ENCODE results near the gene MAGI2. TPM values are rescaled to one million over a fixed set of nuclear protein-coding genes. Genes with fewer than 3 reads are reported as not detected.

Gene MAGI2
- total RNA-seq, 1 experiment from 2014 or later = 14.3 TPM

GRCh38 chr7:79282882-79283602 is 170.4 kb downstream of the MAGI2 start:
- TF ChIP-seq, protein P1, sequence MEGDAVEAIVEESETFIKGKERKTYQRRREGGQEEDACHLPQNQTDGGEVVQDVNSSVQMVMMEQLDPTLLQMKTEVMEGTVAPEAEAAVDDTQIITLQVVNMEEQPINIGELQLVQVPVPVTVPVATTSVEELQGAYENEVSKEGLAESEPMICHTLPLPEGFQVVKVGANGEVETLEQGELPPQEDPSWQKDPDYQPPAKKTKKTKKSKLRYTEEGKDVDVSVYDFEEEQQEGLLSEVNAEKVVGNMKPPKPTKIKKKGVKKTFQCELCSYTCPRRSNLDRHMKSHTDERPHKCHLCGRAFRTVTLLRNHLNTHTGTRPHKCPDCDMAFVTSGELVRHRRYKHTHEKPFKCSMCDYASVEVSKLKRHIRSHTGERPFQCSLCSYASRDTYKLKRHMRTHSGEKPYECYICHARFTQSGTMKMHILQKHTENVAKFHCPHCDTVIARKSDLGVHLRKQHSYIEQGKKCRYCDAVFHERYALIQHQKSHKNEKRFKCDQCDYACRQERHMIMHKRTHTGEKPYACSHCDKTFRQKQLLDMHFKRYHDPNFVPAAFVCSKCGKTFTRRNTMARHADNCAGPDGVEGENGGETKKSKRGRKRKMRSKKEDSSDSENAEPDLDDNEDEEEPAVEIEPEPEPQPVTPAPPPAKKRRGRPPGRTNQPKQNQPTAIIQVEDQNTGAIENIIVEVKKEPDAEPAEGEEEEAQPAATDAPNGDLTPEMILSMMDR (conservative IDR thresholded peaks at IDR 0.05) = no peak
- no peak overlapping the region for H3K9ac ChIP-seq (ENCODE audit: extremely low read depth, insufficient read length, low read length)
- H3K4me3 Mint-ChIP-seq = no peak overlapping the region

More at GRCh38 chr7:79282882-79283602, 170.4 kb downstream of the MAGI2 start:
- no peaks in the 10 kb centered on the region for H3K79me2 ChIP-seq (ENCODE audit: insufficient read depth, low read length)
- no peak overlapping the region for H3K18ac ChIP-seq (ENCODE audit: insufficient read length, low read depth, low read length)
- H2BK20ac ChIP-seq (ENCODE audit: low read depth, low read length, poor library complexity, severe bottlenecking) = no peak overlapping the region
- no CpG with 5 or more reads among the region's 2 CpGs for WGBS (ENCODE audit: extremely low coverage, insufficient read length, low lambda C conversion rate)
- H3K9me3 Mint-ChIP-seq = no peaks in the 10 kb centered on the region
- H3K9me3 ChIP-seq (ENCODE audit: control insufficient read depth, low read depth, low read length) = no peaks in the 10 kb centered on the region
- no peak overlapping the region for H3K4me2 ChIP-seq (ENCODE audit: insufficient read depth, insufficient read length, low read length)
- H2BK12ac ChIP-seq (ENCODE audit: insufficient read length, low read depth, low read length) = no peak overlapping the region
- no peaks in the 10 kb centered on the region for H3K23me2 ChIP-seq (ENCODE audit: insufficient read length, low read depth, low read length, poor library complexity, severe bottlenecking)
- no peak overlapping the region for H4K8ac ChIP-seq (replicated peaks; ENCODE audit: insufficient read length, low read depth, low read length)
- H4K5ac ChIP-seq (ENCODE audit: insufficient read length, low read depth, low read length) = no peak overlapping the region
- no peak overlapping the region for H3K4ac ChIP-seq (ENCODE audit: low read depth, low read length)
- H3K4me1 Mint-ChIP-seq = no peaks in the 10 kb centered on the region
- no peak overlapping the region for H2BK15ac ChIP-seq (ENCODE audit: low read depth, low read length)
- no peak overlapping the region for H3K56ac ChIP-seq (ENCODE audit: insufficient read length, low read depth, low read length)
- H3K23ac ChIP-seq (ENCODE audit: insufficient read length, low read depth, low read length) = no peak overlapping the region
- no peak overlapping the region for H2BK120ac ChIP-seq (ENCODE audit: low read depth, low read length, poor library complexity, severe bottlenecking)
- H3K27me3 ChIP-seq (ENCODE audit: insufficient read depth, low read length) = no peaks in the 10 kb centered on the region
- no peaks in the 10 kb centered on the region for H3K79me1 ChIP-seq (ENCODE audit: insufficient read depth, low read depth, low read length, poor library complexity, severe bottlenecking)
- DNase-seq = no peak
- H3K36me3 Mint-ChIP-seq (ENCODE audit: insufficient read depth in 1 of 3, low read depth in 3 of 3) = no peaks in the 10 kb centered on the region
- H2BK5ac ChIP-seq (ENCODE audit: insufficient read length, low read length) = no peak overlapping the region
- H3T11ph ChIP-seq (ENCODE audit: low read length) = no peak overlapping the region
- no peak overlapping the region for H3K27ac ChIP-seq (ENCODE audit: insufficient read length, low read depth, low read length)
- H3K14ac ChIP-seq (ENCODE audit: insufficient read depth, low read length) = no peak overlapping the region
- peaks cover 2% of the 10 kb centered on the region; the same call in 1 of the 2 replicates for H3K27me3 Mint-ChIP-seq (ENCODE audit: low read depth)
- no peaks in the 10 kb centered on the region for H3K4me1 ChIP-seq (ENCODE audit: insufficient read depth, low read length)
- H2AFZ ChIP-seq (ENCODE audit: low read length) = no peak overlapping the region
- no peaks in the 10 kb centered on the region for H4K20me1 ChIP-seq (ENCODE audit: control insufficient read depth, insufficient read depth, insufficient read length)
- no peak overlapping the region for H4K91ac ChIP-seq (ENCODE audit: insufficient read length, low read depth, low read length)
- no peak overlapping the region for H3K27ac Mint-ChIP-seq
- no peak overlapping the region for H2AK5ac ChIP-seq (ENCODE audit: insufficient read length, low read length)
